ENCODE results near the gene LIN54. TPM values are rescaled to one million over a fixed set of nuclear protein-coding genes. Genes with fewer than 3 reads are reported as not detected.
"Not testable (repeated sequence)": the region's sequence is repeated elsewhere in the genome, so short reads cannot be mapped to it uniquely, and the experiment has no call there.

The LIN54 gene
- polyA plus RNA-seq, 2 of the 4 experiments (the other 2 are of a cell fraction) = 6.7 to 12.7 TPM

- POLR2A ChIA-PET = no interaction called here
- TF ChIP-seq ATOH8 (CRISPR knock-in tag; IDR thresholded peaks at IDR 0.05; ENCODE audit: low read depth) (no peak), RARB (CRISPR knock-in tag; IDR thresholded peaks at IDR 0.05) (no peak), ESRRA (IDR thresholded peaks at IDR 0.05; ENCODE audit: borderline replicate concordance, low read length) (no peak)
- ATAC-seq (no peak), DNase-seq (ENCODE audit: low read depth in 1 of 2, low spot score in 1 of 2) (no peak), FAIRE-seq (no peak)
- Histone ChIP-seq H3K27ac (no peak overlapping the region), H3K9me3 (no peaks in the 10 kb centered on the region), H3K4me2 (no peak overlapping the region), H3K4me1 (no peaks in the 10 kb centered on the region), H3K4me3 (no peak overlapping the region)
- CTCF ChIA-PET = interaction anchor here (0.8 kb wide), 1 partner anchor 15 kb away, joined by 3 read pairs; no protein-coding TSS in a partner anchor
- 72% methylated on average over 2 of the region's 2 CpGs for WGBS (ENCODE audit: missing lambda C conversion rate)
Measured at GRCh38 chr4:82919386-82919785, 91.2 kb downstream of the LIN54 start.

GRCh38 chr4:82918091-82918490 lies 92.5 kb downstream of the LIN54 start:
- ATAC-seq (no peak), FAIRE-seq (no peak), DNase-seq (ENCODE audit: low read depth in 1 of 2, low spot score in 1 of 2) (no peak)
- H3K4me2 ChIP-seq = no peak overlapping the region
- H3K9me3 ChIP-seq = no peaks in the 10 kb centered on the region
- no peak overlapping the region for H3K27ac ChIP-seq
- ChIA-PET POLR2A (no interaction called here), CTCF (no interaction called here)
- TF ChIP-seq EP300 (IDR thresholded peaks at IDR 0.05) (no peak), BHLHE40 (IDR thresholded peaks at IDR 0.05; ENCODE audit: low read depth, low read length) (no peak), HOXB13 (CRISPR knock-in tag; IDR thresholded peaks at IDR 0.05; ENCODE audit: low read depth) (no peak), ZSCAN20 (CRISPR knock-in tag; IDR thresholded peaks at IDR 0.05) (no peak), NFE2L2 (conservative IDR thresholded peaks at IDR 0.05; ENCODE audit: low read length) (no peak), HDAC2 (IDR thresholded peaks at IDR 0.05) (no peak), TFCP2L1 (CRISPR knock-in tag; IDR thresholded peaks at IDR 0.05) (no peak), MAX (IDR thresholded peaks at IDR 0.05) (no peak), SREBF2 (IDR thresholded peaks at IDR 0.05) (no peak), FOXS1 (CRISPR knock-in tag; IDR thresholded peaks at IDR 0.05) (no peak), ZFP36 (IDR thresholded peaks at IDR 0.05; ENCODE audit: borderline replicate concordance, partially characterized antibody) (no peak), ELK1 (IDR thresholded peaks at IDR 0.05; ENCODE audit: low read depth, low read length) (no peak), KDM1A (IDR thresholded peaks at IDR 0.05; ENCODE audit: low read depth) (no peak), HOXA7 (CRISPR knock-in tag; IDR thresholded peaks at IDR 0.05) (no peak), POLR2AphosphoS2 (conservative IDR thresholded peaks at IDR 0.05; ENCODE audit: low read length) (no peak), HEYL (CRISPR knock-in tag; IDR thresholded peaks at IDR 0.05) (no peak), ESRRA (IDR thresholded peaks at IDR 0.05; ENCODE audit: borderline replicate concordance, low read length) (no peak)
- TF ChIP-seq, protein P1, sequence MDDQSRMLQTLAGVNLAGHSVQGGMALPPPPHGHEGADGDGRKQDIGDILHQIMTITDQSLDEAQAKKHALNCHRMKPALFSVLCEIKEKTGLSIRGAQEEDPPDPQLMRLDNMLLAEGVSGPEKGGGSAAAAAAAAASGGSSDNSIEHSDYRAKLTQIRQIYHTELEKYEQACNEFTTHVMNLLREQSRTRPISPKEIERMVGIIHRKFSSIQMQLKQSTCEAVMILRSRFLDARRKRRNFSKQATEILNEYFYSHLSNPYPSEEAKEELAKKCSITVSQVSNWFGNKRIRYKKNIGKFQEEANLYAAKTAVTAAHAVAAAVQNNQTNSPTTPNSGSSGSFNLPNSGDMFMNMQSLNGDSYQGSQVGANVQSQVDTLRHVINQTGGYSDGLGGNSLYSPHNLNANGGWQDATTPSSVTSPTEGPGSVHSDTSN (IDR thresholded peaks at IDR 0.05) = no peak
- TF ChIP-seq, protein P2, sequence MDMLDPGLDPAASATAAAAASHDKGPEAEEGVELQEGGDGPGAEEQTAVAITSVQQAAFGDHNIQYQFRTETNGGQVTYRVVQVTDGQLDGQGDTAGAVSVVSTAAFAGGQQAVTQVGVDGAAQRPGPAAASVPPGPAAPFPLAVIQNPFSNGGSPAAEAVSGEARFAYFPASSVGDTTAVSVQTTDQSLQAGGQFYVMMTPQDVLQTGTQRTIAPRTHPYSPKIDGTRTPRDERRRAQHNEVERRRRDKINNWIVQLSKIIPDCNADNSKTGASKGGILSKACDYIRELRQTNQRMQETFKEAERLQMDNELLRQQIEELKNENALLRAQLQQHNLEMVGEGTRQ (IDR thresholded peaks at IDR 0.05) = no peak
- TF ChIP-seq, protein P3, sequence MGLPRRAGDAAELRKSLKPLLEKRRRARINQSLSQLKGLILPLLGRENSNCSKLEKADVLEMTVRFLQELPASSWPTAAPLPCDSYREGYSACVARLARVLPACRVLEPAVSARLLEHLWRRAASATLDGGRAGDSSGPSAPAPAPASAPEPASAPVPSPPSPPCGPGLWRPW (IDR thresholded peaks at IDR 0.05) = no peak
- H3K4me1 ChIP-seq = no peaks in the 10 kb centered on the region
- WGBS (ENCODE audit: missing lambda C conversion rate) = 95% methylated on average over 7 of the region's 7 CpGs
- no peak overlapping the region for H3K4me3 ChIP-seq

DNA sequence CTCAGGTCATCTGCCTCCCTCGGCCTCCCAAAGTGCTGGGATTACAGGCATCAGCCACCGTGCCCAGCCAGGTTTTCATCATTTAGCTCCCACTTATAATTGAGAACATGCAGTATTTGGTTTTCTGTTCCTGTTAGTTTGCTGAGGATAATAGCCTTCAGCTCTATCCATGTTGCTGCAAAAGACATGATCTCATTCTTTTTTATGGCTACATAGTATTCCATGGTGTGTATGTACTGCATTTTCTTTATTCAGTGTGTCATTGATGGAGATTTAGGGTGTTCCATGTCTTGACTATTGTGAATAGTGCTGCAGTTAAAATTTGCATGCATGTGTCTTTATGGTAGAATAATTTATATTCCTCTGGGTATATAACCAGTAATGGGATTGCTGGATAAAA lies 96.7 kb downstream of the LIN54 start:
- POLR2A ChIA-PET; H3K9me3 ChIP-seq; H3K4me3 ChIP-seq; H3K4me2 ChIP-seq; H3K27ac ChIP-seq; FAIRE-seq; CTCF ChIA-PET; DNase-seq (ENCODE audit: low read depth in 1 of 2, low spot score in 1 of 2); H3K4me1 ChIP-seq; ATAC-seq: not testable (repeated sequence)
- WGBS (ENCODE audit: missing lambda C conversion rate) = 95% methylated on average over 2 of the region's 2 CpGs
